Astrocyte (in vitro differentiated cells and primary cell): ENCODE results near the gene PDE6B. TPM values are rescaled to one million over a fixed set of nuclear protein-coding genes. Genes with fewer than 3 reads are reported as not detected.

Experiments used
- DNase-seq: peaks from one replicate; pipeline ENCODE4 v3.0.0-alpha.2; 2010; ENCODE audit warnings: low read depth
- FAIRE-seq: peaks from 2 replicates; lab custom pipeline; 2011; peaks lifted over from hg19 to GRCh38; lab: Jason Lieb, UNC
- H2AFZ ChIP-seq: 2 replicates; pipeline ENCODE4 v1.6.0; 2012; ENCODE audit warnings: low read depth, low read length, inconsistent platforms
- H3K27ac ChIP-seq: 2 replicates; pipeline ENCODE4 v1.5.1; 2011; ENCODE audit warnings: low read depth, low read length, inconsistent platforms
- H3K27me3 ChIP-seq: 2 replicates; pipeline ENCODE4 v1.6.0; 2011; ENCODE audit warnings: low read length, inconsistent platforms; ENCODE audit not compliant: insufficient read depth
- H3K36me3 ChIP-seq: 2 replicates; pipeline ENCODE4 v1.5.1; 2011; ENCODE audit warnings: low read length, inconsistent platforms; ENCODE audit not compliant: insufficient read depth
- H3K4me1 ChIP-seq: 2 replicates; pipeline ENCODE4 v1.5.1; 2011; ENCODE audit warnings: low read length, inconsistent platforms; ENCODE audit not compliant: insufficient read depth
- H3K4me2 ChIP-seq: 2 replicates; pipeline ENCODE4 v1.6.0; 2012; ENCODE audit warnings: low read length, inconsistent platforms
- H3K4me3 ChIP-seq: 2 replicates; pipeline ENCODE4 v1.5.1; 2011; ENCODE audit warnings: low read depth, mild to moderate bottlenecking, low read length, inconsistent platforms; ENCODE audit not compliant: insufficient read depth
- H3K79me2 ChIP-seq: 2 replicates; pipeline ENCODE4 v1.6.0; 2012; ENCODE audit warnings: mild to moderate bottlenecking, low read length, inconsistent platforms; ENCODE audit not compliant: insufficient read depth
- H3K9ac ChIP-seq: 2 replicates; pipeline ENCODE4 v1.6.0; 2012; ENCODE audit warnings: mild to moderate bottlenecking, low read length, inconsistent platforms
- H3K9me3 ChIP-seq: 2 replicates; pipeline ENCODE4 v1.5.1; 2012; ENCODE audit warnings: low read depth, mild to moderate bottlenecking, low read length, inconsistent platforms; ENCODE audit not compliant: insufficient read depth
- H4K20me1 ChIP-seq: 2 replicates; pipeline ENCODE4 v1.6.0; 2012; ENCODE audit warnings: low read length, inconsistent platforms; ENCODE audit not compliant: insufficient read depth
- H3K27ac Mint-ChIP-seq: one replicate; pipeline ENCODE4 v1.8.0; 2021; ENCODE audit warnings: mild to moderate bottlenecking, mixed read lengths; ENCODE audit not compliant: unreplicated experiment
- H3K27me3 Mint-ChIP-seq: one replicate; pipeline ENCODE4 v1.8.0; 2021; ENCODE audit warnings: low read depth, mixed read lengths; ENCODE audit not compliant: unreplicated experiment
- H3K36me3 Mint-ChIP-seq: one replicate; pipeline ENCODE4 v1.8.0; 2021; ENCODE audit warnings: low read depth, mixed read lengths; ENCODE audit not compliant: unreplicated experiment
- H3K4me1 Mint-ChIP-seq: one replicate; pipeline ENCODE4 v1.8.0; 2021; ENCODE audit warnings: low read depth, mixed read lengths; ENCODE audit not compliant: unreplicated experiment
- H3K4me3 Mint-ChIP-seq: one replicate; pipeline ENCODE4 v1.8.0; 2021; ENCODE audit warnings: mild to moderate bottlenecking, moderate library complexity, mixed read lengths; ENCODE audit not compliant: unreplicated experiment
- H3K9me3 Mint-ChIP-seq: one replicate; pipeline ENCODE4 v1.8.0; 2021; ENCODE audit warnings: mild to moderate bottlenecking, mixed read lengths; ENCODE audit not compliant: unreplicated experiment
- CTCF ChIP-seq: IDR thresholded peaks from 2 replicates; pipeline ENCODE4 v1.5.1; 2011; ENCODE audit warnings: low read depth, mild to moderate bottlenecking, inconsistent platforms, low read length, moderate library complexity; ENCODE audit not compliant: insufficient read depth
- EZH2 ChIP-seq: IDR thresholded peaks from 2 replicates; pipeline ENCODE4 v1.6.1; 2012; ENCODE audit warnings: mild to moderate bottlenecking, low read length, inconsistent platforms; ENCODE audit not compliant: insufficient read depth
- total RNA-seq: library from RNA; stranded (reverse); gene quantifications from 2 replicates; pipeline ENCODE4 v1.2.1, GENCODE V29; 2021

The PDE6B gene
- total RNA-seq, 1 donor from 2014 or later = 2.8 TPM

- Mint-ChIP-seq H3K9me3 (peaks cover 2% of the 10 kb centered on the region), H3K4me3 (no peak overlapping the region), H3K36me3 (peaks cover 9% of the 10 kb centered on the region), H3K4me1 (peaks cover 20% of the 10 kb centered on the region), H3K27ac (peak overlapping the region; percentile 22), H3K27me3 (no peaks in the 10 kb centered on the region)
- DNase-seq = no peak
- Histone ChIP-seq H3K27me3 (no peaks in the 10 kb centered on the region), H3K4me1 (peaks cover 4% of the 10 kb centered on the region), H3K36me3 (peaks cover under 1% of the 10 kb centered on the region), H2AFZ (no peak overlapping the region), H3K27ac (no peak overlapping the region), H3K4me3 (no peak overlapping the region), H3K4me2 (no peak overlapping the region), H4K20me1 (peaks cover 78% of the 10 kb centered on the region), H3K9me3 (no peaks in the 10 kb centered on the region), H3K9ac (no peak overlapping the region), H3K79me2 (peaks cover 93% of the 10 kb centered on the region)
- TF ChIP-seq CTCF (no peak), EZH2 (no peak)
- FAIRE-seq = no peak
These were observed 92.4 kb downstream of the PDE6B start for GRCh38 chr4:717601-718320.

- Histone ChIP-seq H3K79me2 (peaks cover 93% of the 10 kb centered on the region), H3K4me1 (peaks cover 4% of the 10 kb centered on the region), H3K27me3 (no peaks in the 10 kb centered on the region), H2AFZ (no peak overlapping the region), H3K4me2 (no peak overlapping the region), H3K9ac (no peak overlapping the region), H3K4me3 (no peak overlapping the region), H3K27ac (no peak overlapping the region), H4K20me1 (peaks cover 78% of the 10 kb centered on the region), H3K9me3 (no peaks in the 10 kb centered on the region), H3K36me3 (peaks cover 3% of the 10 kb centered on the region)
- Mint-ChIP-seq H3K27ac (no peak overlapping the region), H3K9me3 (peaks cover 2% of the 10 kb centered on the region), H3K4me3 (no peak overlapping the region), H3K36me3 (peaks cover 11% of the 10 kb centered on the region), H3K4me1 (peaks cover 20% of the 10 kb centered on the region), H3K27me3 (no peaks in the 10 kb centered on the region)
- FAIRE-seq = no peak
- DNase-seq = no peak
- TF ChIP-seq CTCF = no peak
- no peak for TF ChIP-seq EZH2
These were observed 93.1 kb downstream of the PDE6B start for GRCh38 chr4:718460-718859.

Other genes starting within 250 kb of the PDE6B start
- gene ZNF721, start 126.4 kb upstream of the PDE6B start, total RNA-seq = 23.7 and 26.3 TPM in 2 replicates
- gene PIGG, start 126.4 kb upstream of the PDE6B start, total RNA-seq = 53.0 and 53.4 TPM in 2 replicates
- gene TMEM271, start 49.3 kb upstream of the PDE6B start, total RNA-seq = 4.4 and 6.2 TPM in 2 replicates
- gene ATP5ME, start 48.7 kb downstream of the PDE6B start, total RNA-seq = 255 and 263 TPM in 2 replicates
- gene MYL5, start 49.0 kb downstream of the PDE6B start, total RNA-seq = 17.5 and 21.9 TPM in 2 replicates
- gene SLC49A3, start 63.6 kb downstream of the PDE6B start, total RNA-seq = 6.2 and 9.2 TPM in 2 replicates
- 61.1 and 65.7 TPM in 2 replicates for gene PCGF3, start 80.3 kb downstream of the PDE6B start, total RNA-seq
- gene CPLX1, start 200.6 kb downstream of the PDE6B start, total RNA-seq = 0.41 and 1.9 TPM in 2 replicates